HG03521 (cell line): Measurements from ENCODE around the gene ATOSB.
"Not testable (repeated sequence)": the region's sequence is repeated elsewhere in the genome, so short reads cannot be mapped to it uniquely, and the experiment has no call there.

Experiments
- ATAC-seq: cut with Tn5 transposase; IDR thresholded peaks from one replicate; pipeline ENCODE4 v1.9.1; 2021; ENCODE audit warnings: mild to moderate bottlenecking, moderate library complexity; ENCODE audit not compliant: unreplicated experiment

The ATOSB gene, protein sequence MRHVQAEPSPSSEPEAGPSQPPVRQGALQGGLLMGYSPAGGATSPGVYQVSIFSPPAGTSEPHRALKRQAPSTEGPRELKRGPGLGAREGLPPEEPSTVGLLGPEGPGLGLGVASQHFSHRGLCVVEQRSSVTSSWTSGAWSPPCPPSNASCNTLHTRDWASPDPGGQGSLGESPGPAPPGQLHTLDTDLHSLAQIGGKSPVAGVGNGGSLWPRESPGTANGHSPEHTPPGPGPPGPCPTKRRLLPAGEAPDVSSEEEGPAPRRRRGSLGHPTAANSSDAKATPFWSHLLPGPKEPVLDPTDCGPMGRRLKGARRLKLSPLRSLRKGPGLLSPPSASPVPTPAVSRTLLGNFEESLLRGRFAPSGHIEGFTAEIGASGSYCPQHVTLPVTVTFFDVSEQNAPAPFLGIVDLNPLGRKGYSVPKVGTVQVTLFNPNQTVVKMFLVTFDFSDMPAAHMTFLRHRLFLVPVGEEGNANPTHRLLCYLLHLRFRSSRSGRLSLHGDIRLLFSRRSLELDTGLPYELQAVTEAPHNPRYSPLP

DNA sequence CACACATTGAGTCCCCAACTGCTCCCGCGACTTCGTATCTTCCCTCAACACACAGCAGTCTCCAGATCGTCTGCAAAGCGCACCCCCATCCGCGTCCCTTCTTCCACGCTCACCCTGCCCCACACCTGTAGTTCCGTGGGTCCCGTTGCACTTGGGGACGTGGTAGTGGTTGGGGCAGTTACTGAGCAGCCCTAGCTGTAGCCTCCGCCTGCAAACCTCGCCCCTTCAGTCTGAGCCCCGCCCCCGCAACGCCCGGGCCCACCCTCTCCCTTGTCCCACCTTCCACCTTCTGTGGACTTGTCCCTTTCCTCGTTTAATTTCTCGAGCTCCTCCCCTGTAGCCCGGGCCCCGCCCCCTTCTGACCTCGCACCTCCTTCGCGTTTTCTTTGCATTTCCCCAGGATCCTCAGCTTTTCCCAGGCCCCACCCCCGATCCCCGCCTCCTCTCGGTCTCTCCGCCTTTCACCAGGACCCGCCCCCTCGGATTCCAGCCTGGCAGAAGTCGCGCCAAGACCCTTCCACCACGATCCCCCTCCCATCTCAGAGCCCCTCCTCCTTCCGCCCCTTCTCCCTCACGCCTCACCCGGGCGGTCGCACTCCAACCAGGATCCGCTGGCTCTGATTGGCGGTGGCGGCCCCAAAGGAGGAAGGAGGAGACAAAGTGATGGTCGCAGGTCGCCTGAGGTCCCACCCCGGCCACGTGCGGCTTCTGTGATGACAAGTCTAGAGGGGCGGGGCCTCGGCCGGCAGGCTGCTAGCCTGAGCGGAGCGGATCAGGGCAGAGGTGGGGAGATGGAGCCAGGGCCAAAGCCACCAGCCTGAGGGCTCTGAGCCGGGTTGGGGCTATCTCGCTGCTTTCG, at the start of gene ATOSB:
ATOSB (minus strand) TSS at position 183 of the 859 bp plus-strand sequence. CDS start 7,588 bp downstream, outside the sequence.
- ATAC-seq = peak; percentile 50

DNA sequence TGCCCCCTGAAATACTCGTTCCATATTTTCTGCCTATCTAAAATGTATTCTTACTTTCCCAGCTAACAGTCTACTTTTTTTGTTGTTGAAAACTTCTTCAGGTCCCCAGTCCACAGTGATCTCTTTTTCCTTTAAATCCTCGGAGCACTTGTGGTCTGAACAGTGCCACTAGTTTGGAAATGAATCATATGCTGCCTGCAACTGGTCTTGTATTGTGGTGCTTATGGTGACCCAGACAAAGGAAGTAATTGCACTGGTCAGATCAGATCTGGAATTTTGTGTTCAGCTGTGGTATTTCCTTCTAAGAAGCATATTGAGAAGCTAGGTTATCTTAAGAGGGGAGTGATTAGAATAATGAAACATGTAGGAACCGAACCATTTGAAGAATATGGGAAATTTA, 49.0 kb upstream of the ATOSB start:
- ATAC-seq = no peak

DNA sequence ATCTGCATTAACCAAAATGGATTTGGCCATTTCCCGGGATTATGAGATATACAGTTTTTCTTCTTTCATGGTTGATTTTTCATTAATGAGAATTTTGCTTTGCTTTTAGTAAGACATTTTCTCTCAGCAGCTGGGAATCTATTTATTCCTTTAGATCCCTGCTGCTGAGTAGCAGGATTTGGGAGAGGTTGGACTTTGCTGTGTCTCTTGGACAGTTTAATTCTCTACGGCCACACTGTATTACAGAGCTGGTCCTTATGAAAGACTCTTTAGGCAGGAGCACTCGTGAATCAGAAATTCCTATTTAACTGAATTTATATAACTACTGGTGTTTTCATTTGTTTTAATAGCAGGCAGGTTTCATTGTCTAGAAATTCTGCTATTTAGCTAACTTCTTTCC, 47.8 kb upstream of the ATOSB start:
- no peak for ATAC-seq

DNA sequence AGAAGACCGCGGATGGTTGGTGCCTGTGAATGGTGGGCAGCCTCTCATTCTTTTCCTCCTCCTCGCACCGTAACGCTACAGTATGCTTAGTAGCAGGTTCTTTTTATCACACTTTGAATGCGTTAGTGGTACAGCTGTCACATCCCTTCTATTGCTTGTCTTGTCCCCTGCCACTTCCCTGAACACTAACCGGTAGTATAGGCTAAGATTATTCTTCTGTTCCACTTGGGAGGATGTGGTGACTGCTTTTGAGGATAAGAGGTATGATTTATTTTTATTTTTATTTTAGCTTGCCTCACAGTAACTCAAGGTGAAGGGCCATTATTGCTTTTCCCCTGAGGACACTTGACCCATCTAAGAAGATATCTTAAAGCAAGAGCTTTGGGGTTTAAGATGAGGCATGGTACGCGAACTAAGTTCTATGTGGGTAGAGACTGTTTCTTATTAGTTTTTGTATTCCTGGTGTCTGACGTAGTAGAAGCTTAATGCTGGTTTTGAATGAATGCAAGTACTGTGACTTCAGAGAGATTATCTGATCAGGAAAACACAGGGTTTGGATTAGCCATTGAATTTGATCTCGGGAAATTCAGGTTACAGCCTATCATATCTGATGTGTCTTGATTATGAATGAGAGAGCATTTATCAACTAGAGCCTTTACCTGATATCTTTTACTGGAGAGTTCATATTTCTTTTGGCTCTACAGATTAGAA, 47.1 kb upstream of the ATOSB start:
- no peak for ATAC-seq

DNA sequence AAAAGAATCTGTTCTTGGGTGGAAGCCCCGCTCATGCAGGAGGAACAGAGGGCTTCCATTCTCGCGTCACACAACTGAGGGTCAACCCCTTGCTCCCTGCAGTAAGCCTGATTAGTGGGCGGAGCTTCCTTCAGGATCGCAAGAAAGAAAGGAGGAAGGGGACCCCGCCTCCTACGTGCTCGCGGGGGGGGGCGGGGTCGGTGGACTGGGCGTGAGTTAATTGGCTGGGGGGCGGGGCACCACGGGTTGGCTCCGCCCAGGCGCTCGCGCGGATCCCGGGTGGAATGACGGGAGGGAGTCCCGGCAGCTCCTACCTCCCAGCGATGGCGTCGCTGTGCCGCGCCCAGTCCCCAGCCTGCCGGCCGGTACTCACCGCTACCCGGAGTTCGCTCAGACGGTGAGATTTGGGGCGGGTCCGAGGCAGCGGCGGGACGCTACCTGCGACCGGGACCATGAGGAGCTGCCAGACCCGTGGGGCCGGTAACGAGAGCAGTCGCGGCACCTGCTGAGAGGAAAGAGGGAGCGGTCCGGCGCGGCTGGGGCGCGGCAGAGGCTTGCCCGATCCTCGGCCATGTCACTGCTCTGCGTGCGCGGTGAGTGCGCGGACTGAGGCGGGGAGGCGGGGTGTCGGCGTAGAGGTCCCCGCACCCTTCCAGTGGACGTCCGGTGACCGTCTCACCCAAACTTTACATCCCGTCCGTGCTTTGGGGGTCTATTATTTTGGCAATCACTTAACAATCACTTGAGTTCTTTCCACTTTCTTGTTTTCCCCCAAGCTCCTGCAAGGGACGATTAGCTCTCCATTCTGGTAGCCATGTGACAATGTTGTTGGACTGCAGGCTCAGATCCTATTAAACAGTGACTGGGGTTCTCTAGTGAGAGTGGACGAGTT, 46.3 kb upstream of the ATOSB start, which contains the start of gene UNC13B:
UNC13B (plus strand) TSS at position 297 of the 892 bp plus-strand sequence; CDS start at position 572, 275 bp downstream.
- peak; percentile 54 for ATAC-seq

DNA sequence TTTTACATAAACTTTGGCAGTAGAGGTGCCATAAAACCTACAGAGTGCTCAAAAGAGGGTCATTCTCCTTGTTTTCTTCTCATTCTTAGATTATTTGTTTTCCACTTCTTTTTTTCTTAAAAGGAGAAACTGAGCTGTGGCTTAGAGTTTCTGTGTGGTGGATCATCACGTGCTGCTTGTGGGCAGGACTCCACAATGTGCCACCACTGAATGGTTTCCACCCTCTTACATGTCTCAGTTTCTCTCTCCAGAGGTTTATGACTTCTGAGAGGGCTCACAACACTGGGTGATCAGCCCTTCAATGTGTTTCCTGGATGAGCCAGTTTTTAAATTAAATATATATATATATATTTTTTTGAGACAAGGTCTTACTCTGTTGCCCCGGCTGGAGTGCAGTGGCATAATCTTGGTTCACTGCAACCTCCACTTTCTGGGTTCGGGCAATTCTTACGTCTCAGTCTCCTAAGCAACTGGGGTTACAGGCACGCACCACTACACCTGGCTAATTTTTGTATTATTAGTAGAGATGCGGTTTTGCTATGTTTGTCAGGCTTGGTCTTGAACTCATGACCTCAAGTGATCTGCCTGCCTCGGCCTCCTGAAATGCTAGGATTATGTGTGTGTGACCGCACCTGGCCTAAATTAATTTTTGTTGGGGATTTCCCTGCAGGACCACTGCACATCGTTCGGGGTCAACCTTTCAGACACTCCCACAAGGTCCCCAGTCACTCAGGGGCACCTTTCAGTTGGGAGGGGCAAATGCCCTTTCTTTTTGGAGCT, 43.0 kb upstream of the ATOSB start:
- no peak for ATAC-seq

DNA sequence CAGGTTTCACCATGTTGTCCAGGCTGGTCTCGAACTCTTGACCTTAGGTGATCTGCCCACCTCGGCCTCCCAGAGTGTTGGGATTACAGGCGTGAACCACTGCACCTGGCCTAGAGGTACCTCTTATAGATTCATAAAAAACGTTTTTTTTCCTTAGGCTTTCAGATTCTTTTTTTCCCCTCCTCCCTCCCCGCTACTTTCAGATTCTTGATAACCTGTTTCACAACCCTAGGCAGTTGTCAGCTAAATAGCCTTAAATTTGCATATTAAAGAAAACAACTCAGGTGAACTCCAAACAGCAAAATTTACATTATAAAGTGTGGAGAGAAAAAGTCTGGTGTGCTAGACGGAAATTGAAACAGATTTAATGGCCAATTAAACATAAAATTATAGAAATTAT, 42.2 kb upstream of the ATOSB start:
- ATAC-seq = not testable (repeated sequence)

DNA sequence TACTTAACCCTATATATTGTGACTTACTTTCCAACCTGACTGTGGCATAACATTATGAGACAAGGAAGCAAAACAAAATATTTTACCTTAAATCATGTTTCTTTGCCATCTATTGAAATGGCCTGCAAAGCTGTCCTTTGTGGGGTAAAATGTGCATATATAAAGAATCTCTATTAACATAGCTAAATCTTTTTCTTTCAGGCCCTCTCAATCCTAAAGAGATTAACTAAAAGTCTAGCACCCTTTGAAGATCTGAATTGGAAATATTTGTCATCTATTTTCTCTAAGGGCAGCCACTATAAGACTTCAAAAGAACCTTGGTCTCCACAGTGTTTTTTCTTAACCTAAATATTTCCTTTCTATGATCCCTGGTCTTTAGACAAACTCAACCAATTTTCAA, 41.1 kb upstream of the ATOSB start:
- ATAC-seq = no peak

DNA sequence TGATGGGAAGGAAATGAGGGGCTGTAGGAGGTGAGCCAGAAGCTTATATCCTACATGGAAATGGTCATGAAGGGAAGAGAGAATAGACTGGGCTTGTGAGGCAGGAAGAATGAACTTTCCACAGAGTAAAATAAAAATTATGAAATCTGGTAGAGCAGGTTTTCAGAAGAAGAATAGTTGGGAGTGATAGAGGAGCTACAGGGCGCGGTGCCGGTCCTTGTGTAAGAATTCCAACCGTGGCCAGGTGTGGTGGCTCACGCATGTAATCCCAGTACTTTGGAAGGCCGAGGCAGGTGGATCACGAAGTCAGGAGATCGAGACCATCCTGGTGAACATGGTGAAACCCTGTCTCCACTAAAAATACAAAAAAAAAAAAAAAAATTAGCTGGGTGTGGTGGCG, 37.3 kb upstream of the ATOSB start:
- ATAC-seq = no peak

DNA sequence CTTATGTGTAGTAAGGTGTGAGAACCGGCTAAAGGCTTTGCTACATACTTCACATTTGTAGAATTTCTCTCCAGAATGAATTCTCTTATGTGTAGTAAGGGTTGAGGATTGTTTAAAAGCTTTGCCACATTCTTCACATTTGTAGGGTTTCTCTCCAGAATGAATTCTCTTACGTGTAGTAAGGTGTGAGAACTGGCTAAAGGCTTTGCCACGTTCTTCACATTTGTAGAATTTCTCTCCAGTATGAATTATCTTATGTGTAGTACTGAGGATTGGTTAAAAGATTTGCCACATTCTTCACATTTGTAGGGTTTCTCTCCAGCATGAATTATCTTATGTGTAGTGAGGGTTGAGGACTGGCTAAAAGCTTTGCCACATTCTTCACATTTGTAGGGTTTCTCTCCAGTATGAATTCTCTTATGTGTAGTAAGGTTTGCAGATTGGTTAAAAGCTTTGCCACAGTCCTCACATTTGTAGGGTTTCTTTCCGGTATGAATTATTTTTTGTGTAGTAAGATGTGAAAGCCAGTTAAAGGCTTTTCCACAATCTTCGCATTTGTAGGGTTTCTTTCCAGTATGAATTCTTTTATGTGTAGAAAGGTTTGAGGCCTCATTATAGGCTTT, 32.4 kb upstream of the ATOSB start:
- ATAC-seq = not testable (repeated sequence)

DNA sequence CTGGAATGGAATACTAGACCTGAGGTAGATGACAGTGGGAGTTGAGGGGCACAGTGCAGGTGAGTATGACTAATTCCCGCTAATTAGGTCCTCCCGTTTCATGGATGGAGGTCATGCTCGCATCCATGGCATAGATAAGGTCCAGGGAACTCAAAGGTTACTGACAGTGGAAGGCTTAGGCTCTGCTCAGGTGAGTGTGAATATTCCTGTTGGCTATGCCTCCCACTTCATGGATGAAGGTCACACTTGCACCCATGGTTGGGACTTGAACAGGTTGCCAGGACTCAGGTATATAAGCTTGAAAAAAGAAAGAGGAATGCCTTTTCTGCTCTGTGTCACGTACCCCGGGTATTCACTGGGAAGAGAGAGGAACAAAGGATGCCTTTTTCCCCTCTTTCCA, 26.4 kb upstream of the ATOSB start:
- no peak for ATAC-seq

DNA sequence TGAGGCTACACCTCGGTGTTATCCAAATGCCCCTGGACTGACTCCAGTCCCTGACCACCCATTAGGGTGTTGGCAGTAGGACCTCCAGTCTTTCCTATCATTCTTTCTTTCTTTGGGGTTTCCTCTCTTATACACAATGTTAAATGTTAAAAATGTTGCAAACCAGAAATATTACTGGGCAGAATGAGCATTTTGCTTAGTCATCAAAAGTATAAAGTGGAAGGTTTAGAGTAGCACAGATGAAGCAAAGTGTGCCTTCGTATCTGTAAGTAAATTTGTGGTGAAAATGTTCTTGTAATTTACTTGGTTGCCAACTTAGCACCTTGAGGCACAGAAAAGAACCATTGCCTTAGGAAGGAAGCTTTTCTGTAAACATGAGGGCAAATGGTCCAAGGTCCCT, 24.4 kb upstream of the ATOSB start:
- no peak for ATAC-seq

DNA sequence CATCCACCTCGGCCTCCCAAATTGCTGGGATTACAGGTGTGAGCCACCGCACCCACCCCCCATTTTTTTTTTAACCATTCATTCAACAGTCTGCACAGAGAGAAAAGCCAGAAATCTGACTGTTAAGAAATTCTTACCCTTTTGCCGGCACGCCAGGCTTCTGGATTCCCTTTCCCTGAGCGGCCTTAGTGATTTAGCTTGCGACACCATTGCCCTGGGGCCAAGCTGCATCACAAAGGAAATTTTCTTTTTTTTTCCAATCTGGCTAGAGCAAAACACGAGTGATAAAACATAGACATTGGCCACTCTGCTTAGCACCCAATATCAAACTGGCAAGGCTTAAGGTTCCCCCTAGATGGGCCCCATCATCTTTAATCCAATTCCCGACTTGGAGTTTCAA, 21.2 kb upstream of the ATOSB start:
- ATAC-seq = no peak

DNA sequence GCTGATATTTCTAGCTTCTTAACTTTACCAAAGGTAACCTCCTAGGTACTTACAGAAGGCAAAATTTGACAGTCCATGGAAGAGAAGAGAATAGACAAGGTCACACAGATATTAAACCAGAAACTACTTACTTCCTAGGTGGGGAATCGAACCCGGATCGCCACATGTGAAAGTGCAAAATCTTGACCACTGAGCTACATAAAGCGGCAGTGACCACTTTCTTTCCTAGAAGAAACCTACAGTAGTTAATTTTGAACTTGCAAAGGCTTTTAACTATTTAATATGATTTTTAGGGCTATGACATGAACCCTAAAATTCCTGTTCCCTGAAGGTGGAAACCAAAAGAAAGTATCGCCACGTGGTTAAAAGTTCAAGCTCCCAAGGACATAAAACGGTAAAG, 20.3 kb upstream of the ATOSB start:
- ATAC-seq = no peak

DNA sequence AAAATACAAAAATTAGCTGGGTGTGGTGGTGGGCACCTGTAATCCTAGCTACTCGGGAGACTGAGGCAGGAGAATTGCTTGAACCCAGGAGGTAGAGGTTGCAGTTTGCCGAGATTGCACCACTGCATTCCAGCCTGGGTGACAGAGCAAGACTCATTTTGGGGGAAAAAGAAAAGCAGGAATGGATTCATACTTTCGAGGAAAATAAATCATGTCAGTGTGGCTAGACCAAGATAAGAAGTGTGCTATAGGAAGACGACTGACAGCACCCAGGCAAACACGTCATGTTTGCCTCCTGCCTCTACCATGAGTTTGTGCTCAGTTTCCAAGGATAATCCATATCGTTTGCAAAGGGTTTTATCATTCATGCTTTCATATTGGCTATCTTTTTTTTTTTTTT, 19.3 kb upstream of the ATOSB start:
- no peak for ATAC-seq

DNA sequence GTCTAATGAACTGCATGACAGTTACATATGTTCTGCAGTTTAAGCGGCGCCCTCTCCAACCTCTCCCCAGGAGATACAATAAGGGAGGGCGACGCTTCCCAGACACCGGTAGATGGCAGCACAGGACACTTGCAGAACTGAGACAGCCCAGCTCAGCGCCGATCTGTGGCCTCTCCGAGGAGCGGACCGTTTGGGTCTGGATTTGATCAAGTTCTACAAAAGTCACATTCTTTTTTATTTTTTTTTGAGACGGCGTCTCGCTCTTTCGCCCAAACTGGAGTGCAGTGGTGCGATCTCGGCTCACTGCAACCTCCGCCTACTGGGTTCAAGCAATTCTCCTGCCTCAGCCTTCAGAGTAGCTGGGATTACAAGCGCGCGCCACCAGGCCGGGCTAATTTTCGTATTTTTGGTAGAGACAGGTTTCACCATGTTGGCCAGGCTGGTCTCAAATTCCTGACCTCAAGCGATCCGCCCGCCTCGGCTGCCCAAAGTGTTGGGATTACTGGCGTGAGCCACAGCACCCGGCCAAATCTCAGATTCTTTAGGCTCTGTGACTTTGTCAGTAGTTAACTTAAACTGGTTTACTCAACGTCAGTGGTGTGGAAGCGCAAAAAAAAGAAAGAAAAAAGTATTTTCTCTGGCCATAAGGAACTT, 1.4 kb upstream of the ATOSB start:
- peak; percentile 31 for ATAC-seq

DNA sequence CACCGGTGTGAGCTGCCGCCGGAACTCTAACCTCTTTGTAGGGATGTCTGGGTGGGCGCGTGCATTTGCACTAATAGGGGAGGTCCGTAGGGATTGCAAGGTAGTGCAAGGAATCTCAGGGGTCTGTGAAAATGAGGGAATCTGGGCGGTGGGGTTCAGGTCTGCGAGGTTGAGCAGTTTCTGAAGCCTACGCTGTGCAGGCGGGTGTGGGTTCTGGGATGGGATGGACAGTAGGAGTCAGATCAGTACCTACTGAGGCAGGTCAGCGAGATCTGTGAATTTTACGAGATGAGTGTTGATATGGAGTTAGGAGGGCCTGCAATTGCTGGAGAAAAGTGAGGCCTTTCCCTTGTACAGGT, 856 bp upstream of the ATOSB start:
- ATAC-seq = peak; percentile 3
